Mucosa of stomach (tissue), 1 donor: ENCODE data around the gene INAVA.
A peak's percentile ranks its signal among the peaks of the same experiment; 100 is the strongest.

ENCODE experiments used
- H3K27me3 ChIP-seq: one replicate; pipeline ENCODE4 v1.7.0; 2013; ENCODE audit warnings: mild to moderate bottlenecking, low read length; ENCODE audit not compliant: control insufficient read depth, insufficient read depth
- H3K36me3 ChIP-seq: one replicate; pipeline ENCODE4 v1.7.0; 2013; ENCODE audit warnings: low read length; ENCODE audit not compliant: control insufficient read depth, insufficient read depth
- H3K4me1 ChIP-seq: one replicate; pipeline ENCODE4 v1.7.0; 2013; ENCODE audit warnings: mild to moderate bottlenecking, low read length; ENCODE audit not compliant: control insufficient read depth, insufficient read depth
- H3K4me3 ChIP-seq: one replicate; pipeline ENCODE4 v1.7.0; 2013; ENCODE audit warnings: low read length
- H3K9ac ChIP-seq: one replicate; pipeline ENCODE4 v1.7.0; 2013; ENCODE audit warnings: mild to moderate bottlenecking, low read length, moderate library complexity
- H3K9me3 ChIP-seq: one replicate; pipeline ENCODE4 v1.7.0; 2013; ENCODE audit warnings: mild to moderate bottlenecking, low read length, moderate library complexity; ENCODE audit not compliant: control insufficient read depth
- donor health status: Pancreatic carcinoma.

INAVA gene

DNA sequence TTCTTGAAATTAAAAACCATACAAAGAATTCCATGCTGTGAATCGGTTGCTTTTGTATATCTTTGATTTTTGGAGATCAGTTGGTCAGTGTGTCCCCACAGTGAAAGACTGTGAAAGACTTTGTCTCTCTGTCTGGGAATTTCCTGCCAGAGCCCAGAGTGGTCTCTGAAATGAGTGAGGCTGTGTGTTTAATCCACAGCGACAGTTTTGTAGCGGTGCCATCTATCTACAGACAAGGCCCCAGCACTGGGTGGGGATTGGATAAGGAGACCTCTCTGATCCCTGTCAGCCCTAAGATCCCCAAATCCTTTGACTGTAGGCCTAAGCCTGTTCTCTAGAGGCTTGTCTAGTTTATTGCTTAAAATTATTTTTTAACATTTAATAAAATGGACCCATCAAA, 11.6 kb upstream of the INAVA start:
- H3K9ac ChIP-seq, result no peak overlapping the region
- no peak overlapping the region for H3K4me3 ChIP-seq
- H3K9me3 ChIP-seq, result no peaks in the 10 kb centered on the region
- no peaks in the 10 kb centered on the region for H3K27me3 ChIP-seq
- no peaks in the 10 kb centered on the region for H3K4me1 ChIP-seq
- no peaks in the 10 kb centered on the region for H3K36me3 ChIP-seq

DNA sequence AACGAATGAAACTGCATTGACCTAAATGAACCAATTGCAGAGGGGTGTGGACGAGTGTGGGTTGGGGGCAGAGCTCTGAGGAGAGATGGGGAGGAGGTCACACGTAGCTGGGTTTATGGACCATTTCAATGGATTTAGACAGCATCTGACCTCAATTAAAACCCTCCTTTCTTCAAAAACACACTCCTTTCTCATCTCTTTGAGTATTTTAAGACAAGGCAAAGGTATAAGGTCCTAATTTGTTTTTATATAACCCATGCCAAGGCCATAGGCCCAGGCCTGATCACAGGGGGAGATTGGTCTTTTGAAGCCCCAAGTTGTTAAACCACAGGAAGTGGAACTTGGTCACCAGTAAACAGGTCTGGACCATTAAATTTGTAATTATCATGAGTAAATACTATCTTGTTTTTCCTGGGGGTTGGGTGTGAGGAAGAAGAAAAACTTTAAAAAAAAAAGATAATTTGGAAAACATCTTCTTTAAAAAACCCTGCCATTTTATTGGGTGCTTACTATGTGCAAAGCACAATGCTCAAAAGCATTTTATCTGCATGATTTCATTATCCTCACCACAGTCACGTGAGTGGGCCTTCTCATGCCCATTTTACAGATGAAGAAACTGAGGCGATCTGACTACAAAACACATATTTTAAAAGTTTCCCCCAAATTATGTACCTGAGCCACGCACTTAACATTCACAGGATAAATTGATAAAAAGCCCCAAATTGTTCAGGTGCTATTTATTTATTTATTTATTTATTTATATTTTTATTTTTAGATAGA, 8.9 kb upstream of the INAVA start:
- H3K27me3 ChIP-seq, result peaks cover 3% of the 10 kb centered on the region
- no peak overlapping the region for H3K4me3 ChIP-seq
- peaks cover 10% of the 10 kb centered on the region for H3K4me1 ChIP-seq
- no peak overlapping the region for H3K9ac ChIP-seq
- no peaks in the 10 kb centered on the region for H3K9me3 ChIP-seq
- H3K36me3 ChIP-seq, result no peaks in the 10 kb centered on the region

DNA sequence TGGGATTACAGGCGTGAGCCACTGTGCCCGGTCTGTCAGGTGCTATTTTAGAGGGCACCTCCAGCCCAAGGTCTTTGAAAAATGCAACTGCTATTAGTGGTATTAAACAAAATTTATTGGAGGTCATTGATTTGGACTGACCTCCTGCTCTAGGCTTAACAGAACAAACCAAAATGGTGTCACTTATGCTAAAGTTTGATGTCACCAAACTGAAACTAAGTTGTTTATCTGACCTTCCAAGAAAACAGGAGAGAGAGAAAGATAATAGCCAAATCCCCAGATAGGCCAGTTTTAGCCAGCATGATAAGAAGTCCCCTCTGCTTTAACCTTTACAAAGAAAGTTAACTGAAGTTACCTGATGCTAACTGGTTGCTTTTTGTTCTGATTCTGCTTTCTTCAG, 8.1 kb upstream of the INAVA start:
- Histone ChIP-seq H3K9me3 (no peaks in the 10 kb centered on the region), H3K27me3 (peaks cover 5% of the 10 kb centered on the region), H3K36me3 (no peaks in the 10 kb centered on the region), H3K4me1 (peaks cover 15% of the 10 kb centered on the region), H3K4me3 (no peak overlapping the region), H3K9ac (no peak overlapping the region)

DNA sequence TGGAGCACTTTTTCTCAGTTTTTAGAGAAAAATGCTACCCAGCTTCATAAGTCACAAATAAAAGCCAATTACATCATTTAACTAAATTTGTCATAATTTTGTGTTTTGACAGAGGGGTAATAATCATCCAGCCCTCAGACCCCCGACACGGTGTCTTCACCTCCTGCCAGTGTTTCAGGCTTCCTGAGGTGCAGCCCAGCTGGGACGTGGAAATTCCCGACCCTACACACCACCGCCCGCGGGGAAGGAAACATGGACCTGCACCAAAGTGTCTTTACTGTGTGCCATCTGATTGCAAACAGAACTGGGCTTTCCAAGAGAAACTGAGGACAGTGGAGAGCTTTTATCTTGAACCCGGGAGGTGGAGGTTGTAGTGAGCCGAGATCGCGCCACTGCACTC, 7.7 kb upstream of the INAVA start:
- H3K4me3 ChIP-seq, result no peak overlapping the region
- H3K9me3 ChIP-seq, result no peaks in the 10 kb centered on the region
- H3K27me3 ChIP-seq, result peaks cover 5% of the 10 kb centered on the region
- H3K4me1 ChIP-seq, result peaks cover 20% of the 10 kb centered on the region
- no peaks in the 10 kb centered on the region for H3K36me3 ChIP-seq
- H3K9ac ChIP-seq, result no peak overlapping the region

DNA sequence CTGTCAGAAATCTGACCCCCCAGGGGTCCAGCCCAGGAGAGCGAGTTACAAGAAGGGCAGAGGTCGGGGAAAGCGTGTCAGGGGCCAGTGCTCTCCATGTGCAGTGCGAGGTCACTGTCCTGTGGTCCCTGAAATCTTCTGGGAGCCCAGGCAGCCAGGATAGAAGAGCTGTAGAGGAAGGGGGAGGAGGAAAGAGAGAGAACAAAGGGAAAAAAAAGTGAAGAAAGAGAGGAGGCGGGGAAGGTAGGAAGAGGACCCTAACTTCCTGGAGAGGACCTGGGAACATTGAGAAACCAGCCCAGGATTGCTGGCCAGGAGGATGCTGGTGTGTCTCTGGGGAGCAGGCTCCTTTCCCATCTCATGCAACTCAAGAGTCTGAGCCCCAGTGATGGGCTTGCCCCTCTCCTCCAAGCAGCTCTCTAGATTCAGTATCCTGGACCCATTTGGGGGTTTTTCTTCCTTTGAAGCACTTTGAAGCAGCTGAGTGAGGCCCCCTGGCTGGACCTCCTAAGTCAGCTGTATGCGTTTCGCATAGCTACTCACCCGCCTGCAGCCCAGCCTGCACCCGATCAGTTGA, 6.8 kb upstream of the INAVA start:
- Histone ChIP-seq H3K4me3 (no peak overlapping the region), H3K9ac (no peak overlapping the region), H3K27me3 (peaks cover 5% of the 10 kb centered on the region)

DNA sequence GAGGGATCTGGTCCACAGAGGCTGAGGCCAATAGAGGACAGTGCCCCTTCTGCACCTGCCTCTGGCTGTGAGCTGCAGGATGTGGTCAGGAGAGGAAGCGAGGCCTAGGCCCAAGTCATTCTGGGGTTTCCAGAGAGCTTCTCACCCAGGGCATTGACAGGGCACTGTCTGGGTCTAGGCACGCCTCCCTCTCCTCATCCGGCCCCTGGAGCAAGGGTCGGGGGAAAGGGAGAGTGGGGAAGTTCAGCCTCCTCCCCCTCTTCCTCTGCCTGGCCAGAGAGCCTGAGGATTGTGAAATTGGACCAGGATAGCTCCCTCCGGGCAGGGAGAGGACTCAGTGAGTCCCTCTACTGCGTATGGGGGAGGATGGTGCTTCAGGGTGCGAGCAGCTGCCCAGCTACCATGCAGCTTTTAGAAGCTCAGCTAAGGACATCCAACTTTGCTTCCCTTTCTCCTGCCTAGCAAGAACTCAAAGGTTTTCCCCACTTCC, 6.3 kb upstream of the INAVA start:
- Histone ChIP-seq H3K36me3 (no peaks in the 10 kb centered on the region), H3K9me3 (no peaks in the 10 kb centered on the region), H3K4me1 (peaks cover 27% of the 10 kb centered on the region), H3K9ac (no peak overlapping the region), H3K4me3 (no peak overlapping the region), H3K27me3 (peaks cover 5% of the 10 kb centered on the region)

More for the DNA sequence above, 6.8 kb upstream of the INAVA start:
- H3K9me3 ChIP-seq, result no peaks in the 10 kb centered on the region
- peaks cover 27% of the 10 kb centered on the region for H3K4me1 ChIP-seq
- H3K36me3 ChIP-seq, result no peaks in the 10 kb centered on the region

DNA sequence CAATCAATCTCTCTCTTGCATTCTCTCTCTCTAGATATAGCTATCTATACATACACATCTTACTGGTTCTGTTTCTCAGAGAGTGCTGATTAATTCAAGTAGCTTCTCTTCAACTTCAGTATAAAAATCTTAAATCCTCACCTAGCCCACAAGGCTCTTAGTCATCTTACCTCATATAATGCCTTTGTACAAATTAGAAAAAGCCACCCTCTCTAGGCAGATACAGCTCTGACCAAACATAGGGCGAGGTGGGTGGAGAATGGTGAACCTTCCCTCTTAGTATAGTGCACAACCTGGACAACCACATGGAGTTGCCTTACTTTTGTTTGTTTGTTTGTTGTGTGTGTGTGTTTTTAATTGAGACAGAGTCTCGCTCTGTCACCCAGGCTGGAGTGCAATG, 5.1 kb upstream of the INAVA start:
- Histone ChIP-seq H3K36me3 (no peaks in the 10 kb centered on the region), H3K4me3 (no peak overlapping the region), H3K4me1 (peaks cover 38% of the 10 kb centered on the region), H3K9ac (no peak overlapping the region), H3K27me3 (peaks cover 5% of the 10 kb centered on the region), H3K9me3 (no peaks in the 10 kb centered on the region)

DNA sequence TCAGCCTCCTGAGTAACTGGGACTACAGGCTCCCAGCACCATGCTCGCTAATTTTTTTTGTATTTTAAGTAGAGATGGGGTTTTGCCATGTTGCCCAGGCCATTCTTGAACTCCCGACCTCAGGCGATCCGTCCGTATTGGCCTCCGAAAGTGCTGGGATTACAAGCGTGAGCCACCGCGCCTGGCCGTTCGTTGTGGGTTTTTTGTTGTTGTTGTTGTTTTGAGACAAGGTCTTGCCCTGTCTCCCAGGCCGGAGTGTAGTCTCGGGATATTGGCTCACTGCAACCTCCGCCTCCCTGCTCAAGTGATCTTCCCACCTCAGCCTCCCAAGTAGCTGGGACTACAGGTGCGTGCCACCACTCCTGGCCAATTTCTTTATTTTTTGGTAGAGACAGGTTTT, 4.7 kb upstream of the INAVA start:
- peaks cover 5% of the 10 kb centered on the region for H3K27me3 ChIP-seq

DNA sequence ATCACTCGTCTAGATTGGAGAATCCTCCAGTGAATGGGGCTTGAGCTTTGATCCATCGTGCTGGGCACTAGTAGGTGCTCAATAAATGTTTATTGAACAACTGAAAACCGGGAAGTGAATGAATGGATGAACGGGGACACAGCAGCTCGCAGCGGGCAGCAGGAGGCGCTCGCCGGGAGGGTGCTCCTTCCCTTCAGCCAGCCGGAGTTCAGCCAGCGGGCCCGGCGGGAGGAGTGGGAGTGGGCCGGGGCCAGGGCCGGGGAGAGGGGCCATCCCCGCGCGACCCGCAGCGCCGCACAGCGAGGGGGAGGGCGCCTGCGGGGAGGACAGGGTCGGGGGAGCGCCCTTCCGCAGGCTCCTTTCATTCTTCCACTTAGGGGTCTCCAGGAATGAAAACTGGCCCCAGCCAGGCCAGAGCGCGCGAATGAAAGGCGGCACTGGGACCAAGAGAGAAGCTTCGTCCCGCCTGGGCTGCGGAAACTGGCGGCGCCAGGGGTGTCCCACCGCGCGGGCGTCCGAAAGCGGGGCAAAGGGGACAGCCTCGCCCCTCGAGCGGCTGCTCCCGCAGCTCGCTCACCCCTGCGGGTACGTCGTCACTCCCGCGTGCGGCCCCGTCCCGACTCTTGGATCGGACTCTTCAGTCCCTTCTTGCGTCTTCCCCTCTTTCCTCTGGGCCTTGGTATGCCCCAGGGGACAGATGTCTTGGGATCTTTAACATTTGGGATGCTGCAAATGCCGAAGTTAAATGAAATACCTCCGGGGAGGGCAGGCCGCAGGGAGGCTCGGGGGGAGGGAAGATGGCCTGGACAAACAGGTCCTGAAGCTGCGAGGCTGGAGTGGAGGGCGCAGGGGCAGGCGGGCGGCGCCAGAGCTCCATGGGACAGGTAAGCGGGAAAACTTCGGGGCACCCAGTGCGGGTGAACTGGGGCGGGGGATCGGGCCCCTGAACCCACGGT, 3.6 kb upstream of the INAVA start:
- no peaks in the 10 kb centered on the region for H3K36me3 ChIP-seq
- no peaks in the 10 kb centered on the region for H3K9me3 ChIP-seq
- H3K4me3 ChIP-seq, result peak overlapping the region; percentile 65
- H3K9ac ChIP-seq, result peak overlapping the region; percentile 78
- peaks cover 38% of the 10 kb centered on the region for H3K4me1 ChIP-seq
- H3K27me3 ChIP-seq, result peaks cover 5% of the 10 kb centered on the region

More for the DNA sequence above, 4.7 kb upstream of the INAVA start:
- Histone ChIP-seq H3K9me3 (no peaks in the 10 kb centered on the region), H3K36me3 (no peaks in the 10 kb centered on the region), H3K9ac (no peak overlapping the region), H3K4me1 (peaks cover 38% of the 10 kb centered on the region), H3K4me3 (no peak overlapping the region)

DNA sequence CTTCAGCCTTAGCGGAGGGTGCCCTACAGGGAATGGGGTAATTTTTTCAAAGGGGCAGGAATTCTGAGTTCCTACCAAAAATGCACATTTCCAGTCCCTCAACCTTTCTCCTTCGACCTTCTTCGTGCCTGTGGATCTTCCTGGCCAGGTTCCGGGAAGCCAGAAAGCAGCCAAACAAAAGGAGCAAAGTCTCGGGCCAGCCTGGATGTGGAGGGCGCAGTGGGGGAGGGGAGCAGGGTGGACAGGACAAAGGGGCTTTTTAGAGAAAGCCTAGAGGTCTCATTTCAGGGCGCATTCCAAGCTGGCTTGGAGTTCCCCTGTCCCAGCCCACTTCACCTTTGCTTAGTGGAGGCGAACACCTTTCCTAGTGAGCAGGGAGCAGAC, 2.9 kb upstream of the INAVA start:
- Histone ChIP-seq H3K27me3 (peaks cover 5% of the 10 kb centered on the region), H3K36me3 (no peaks in the 10 kb centered on the region), H3K9me3 (no peaks in the 10 kb centered on the region), H3K9ac (peak overlapping the region; percentile 78), H3K4me3 (peak overlapping the region; percentile 65), H3K4me1 (peaks cover 38% of the 10 kb centered on the region)

DNA sequence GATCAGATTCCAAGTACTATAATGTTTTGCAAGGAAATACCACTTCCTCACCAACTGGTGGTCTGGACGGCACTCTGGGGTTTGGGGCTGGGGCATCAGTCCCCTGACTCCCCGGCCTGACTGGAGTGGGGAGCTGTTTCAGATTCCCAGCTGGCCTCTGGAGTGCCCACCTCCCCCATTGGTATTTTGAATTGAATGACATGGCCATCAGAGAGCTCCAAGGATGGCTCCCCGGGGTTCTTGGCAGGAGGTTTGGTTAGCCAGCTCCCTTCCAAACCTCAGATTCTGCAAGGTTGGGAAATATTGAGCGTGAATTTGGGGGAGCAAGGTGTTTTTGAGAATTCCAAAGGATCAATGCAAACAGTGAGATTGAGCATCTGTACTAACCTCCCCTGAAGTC, 2.2 kb upstream of the INAVA start:
- Histone ChIP-seq H3K4me1 (peaks cover 44% of the 10 kb centered on the region), H3K9ac (peak overlapping the region; percentile 99), H3K9me3 (no peaks in the 10 kb centered on the region), H3K36me3 (peaks cover 2% of the 10 kb centered on the region), H3K4me3 (no peak overlapping the region), H3K27me3 (peaks cover 5% of the 10 kb centered on the region)

DNA sequence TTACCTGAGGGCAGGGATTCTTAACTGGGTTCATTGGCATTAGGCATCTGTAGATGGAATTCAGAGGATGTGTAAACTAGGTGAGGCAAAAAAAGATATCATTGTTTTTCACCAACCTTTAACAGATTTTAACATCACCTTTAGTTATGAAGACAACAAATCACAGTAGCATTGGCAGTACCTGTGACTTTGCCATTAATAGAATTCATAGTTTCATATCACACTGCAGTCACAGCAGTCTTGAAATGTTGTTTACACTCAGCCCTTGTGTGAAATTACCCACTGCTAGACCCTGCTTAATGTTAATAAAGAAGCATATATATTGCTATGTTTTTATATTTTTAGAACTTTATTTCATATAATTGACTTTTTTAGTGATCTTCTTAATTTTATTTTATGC, 1.7 kb upstream of the INAVA start:
- H3K4me3 ChIP-seq, result no peak overlapping the region
- H3K36me3 ChIP-seq, result peaks cover 6% of the 10 kb centered on the region
- H3K9ac ChIP-seq, result peak overlapping the region; percentile 99
- peaks cover 5% of the 10 kb centered on the region for H3K27me3 ChIP-seq
- H3K9me3 ChIP-seq, result no peaks in the 10 kb centered on the region
- H3K4me1 ChIP-seq, result peaks cover 48% of the 10 kb centered on the region
